Measurements from ENCODE around the gene NIN.

Gene NIN

DNA sequence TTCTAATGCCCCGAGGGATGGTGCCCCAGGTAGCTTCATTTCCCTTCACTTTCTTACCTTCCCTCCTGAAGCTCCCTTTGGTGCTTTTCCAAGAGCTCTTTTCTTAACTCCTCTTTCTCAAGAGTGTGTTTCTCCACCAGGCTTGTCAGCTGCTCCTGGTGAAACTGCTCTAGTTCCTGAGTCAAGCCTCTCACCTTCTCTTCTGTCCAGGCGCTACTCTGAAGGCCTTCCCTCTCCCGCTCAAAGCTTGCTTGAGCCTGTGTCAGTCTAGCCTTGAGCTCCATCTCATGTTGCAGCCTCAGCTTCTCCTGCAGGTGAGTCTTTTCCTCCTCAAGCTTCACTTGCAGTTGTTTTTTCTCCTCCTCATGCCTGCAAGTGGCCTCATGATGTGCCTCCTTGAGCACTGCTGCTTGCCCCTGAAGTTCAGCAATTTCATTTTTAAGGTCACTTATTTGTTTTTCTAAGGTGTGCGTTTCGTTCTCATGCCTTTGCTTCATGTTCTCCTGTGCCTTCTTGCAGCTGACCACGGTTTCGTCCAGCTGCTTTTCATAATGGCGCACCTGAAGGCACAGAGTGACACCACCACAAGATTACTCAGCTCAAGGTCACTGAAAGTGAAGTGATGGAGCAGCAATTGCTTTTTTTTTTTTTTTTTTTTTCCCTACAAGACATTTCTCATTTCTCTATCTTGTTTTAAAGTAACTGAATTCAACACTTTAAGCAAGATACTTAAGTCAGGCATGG is 71.0 kb downstream of the NIN start:
- no peak for DNase-seq

DNA sequence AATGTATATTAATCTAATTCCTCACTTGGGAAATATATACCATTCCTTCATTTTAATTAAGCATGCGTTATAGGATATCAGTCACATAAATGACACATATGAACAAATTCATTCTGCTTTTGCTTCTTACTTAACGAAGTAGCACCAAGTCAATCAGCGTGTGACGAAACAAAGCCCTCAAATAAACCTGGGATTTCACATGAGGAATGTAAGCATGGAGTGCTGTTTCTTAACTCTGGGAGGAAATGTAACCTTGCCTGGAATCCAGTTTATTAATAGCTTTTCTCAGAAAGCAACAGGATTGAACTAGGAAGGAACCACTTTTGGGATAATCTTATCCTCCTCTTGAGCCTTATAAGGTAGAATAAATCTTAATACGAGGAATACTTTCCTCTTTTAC is 72.0 kb downstream of the NIN start:
- no peak for DNase-seq

DNA sequence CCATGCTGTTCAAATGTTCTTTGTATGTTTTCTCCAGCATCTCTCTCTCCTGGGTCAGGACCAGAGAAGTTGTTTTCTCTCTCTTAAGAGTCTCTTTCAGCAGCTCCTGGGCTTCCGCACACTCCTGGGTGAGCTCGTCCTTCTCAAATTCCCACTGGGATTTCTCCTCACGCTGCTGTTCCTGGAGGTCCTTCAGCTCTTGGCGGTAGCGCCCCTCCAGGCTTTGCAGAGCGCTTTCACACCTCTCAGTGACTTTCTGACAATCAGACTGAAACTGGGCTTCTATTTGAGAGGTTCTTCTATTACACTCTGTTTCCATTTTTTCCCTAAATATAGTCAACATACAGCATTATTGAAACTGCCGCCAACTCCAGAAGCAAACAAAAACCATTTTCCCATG is 72.7 kb downstream of the NIN start:
- DNase-seq = no peak

DNA sequence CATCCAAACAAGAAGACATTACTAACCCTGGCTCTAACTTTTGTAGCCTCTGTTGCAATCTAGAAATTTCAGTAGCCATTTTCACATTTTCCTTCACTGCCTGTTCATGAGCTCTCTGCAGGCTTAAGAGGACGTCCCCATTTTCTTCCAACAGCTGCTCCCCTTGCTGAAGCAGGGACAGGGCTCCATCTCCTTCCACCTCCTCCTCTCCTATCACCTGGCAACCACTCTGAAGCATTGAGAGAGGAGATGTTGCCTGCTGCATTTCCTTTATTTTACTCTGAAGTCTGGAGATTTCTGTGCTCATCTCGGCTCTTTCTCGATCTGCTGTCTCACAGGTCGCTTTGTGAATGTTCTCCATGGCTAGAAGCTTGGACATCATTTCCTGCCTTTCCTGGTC is 73.3 kb downstream of the NIN start:
- DNase-seq = no peak

DNA sequence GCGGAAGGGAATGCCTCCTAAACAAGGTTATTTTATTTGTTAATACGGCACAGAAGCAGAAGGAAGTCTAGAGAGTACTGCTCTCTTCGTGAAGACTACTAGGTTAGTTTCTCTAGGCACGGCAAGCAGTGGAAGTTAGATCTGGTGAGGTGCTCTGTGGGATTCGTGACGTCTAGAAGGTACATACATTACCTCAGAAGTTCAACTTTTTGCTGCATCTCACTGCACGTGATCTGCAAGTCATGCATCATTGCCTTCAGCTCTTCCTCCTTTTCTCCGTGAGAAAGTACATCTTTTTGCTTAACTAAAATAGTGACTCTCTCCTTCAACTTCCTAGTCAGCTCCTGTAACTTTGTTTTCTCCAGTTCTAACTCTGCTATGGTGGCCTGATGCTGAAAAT is 74.7 kb downstream of the NIN start:
- no peak for DNase-seq

DNA sequence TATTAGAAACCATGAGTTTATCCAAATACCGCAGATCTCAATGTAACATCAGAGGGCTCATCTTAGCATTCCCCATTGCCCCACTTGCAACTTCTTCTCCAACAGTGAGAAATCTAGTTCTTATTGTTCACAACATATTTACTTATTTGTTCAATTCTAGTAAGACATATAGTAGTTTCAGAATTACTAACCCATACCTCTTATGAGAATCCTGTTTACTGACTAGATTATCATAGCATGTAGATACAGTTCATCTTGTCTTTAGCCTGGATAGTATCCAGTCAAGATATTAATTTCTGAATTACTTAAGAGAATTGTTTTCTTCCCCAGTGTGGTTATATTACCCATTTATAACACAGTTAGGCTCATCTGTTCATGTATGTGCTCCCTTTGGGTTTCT is 80.6 kb downstream of the NIN start:
- DNase-seq = no peak

- DNase-seq = no peak
Observed at GRCh38 chr14:50745401-50746058, 85.4 kb downstream of the NIN start.

GRCh38 chr14:50744231-50744630 is 86.7 kb downstream of the NIN start:
- no peak for DNase-seq

DNA sequence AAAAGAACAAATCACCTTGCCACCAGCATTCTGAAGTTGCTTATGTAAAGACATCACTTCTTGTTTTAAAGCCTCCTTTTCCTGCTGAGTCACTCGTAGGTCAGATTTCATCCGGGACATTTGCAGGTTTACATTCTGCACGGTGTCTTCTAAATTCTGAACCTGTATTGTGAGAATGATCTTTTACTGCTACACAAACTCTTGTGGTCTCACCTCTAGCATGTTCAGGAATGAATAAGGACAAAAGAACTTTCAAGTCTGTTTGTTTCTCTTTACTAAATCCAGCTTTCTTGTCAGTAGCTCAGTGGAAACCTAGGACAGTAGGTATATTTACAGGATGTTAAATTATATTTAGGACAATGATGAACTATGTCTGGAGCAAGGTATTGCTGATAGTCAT is 89.4 kb downstream of the NIN start:
- no peak for DNase-seq

DNA sequence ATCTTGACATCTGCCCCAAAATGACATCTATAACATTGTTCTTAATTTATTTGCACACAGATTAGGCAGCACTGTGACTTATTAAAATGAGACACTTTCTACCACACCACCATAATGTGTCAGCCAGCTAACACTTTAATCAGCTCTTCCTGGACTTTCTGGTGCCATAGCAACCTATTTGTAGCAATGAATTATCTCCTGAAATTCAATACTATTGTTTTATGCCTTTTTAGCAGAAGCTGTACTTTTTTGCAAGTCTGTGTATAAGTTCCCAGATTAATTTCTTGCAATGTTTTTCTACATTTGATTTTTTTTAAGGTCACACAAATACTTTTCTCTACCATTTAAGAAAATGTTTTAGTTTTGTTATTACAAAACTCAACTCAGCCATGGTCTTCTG is 90.1 kb downstream of the NIN start:
- no peak for DNase-seq

- DNase-seq = no peak
Observed at GRCh38 chr14:50739186-50739585, 91.8 kb downstream of the NIN start.

DNA sequence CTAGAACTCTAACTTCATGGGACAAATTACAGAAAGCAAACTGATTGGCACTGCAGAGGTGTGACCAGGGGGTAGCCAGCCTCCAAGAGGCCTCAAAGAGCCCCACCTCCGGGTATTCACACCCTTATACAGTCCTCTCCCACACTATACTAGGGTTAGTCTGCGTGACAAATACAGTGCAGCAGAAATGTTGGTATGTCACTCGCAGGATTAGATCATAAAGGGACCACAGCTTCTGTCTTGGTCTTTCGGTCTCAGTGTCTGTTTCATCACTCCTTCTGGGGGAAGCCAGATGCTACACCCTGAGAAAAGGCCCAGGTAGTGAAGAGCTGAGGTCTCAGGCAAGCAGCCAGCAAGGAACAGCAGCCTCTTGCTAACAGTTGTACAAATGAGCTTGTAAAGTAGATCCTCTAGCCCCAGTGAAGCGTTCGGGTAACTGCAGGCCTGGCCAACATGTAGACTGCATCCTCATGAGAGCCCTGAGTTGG is 94.0 kb downstream of the NIN start:
- peak; percentile 59 to 66 for DNase-seq

DNA sequence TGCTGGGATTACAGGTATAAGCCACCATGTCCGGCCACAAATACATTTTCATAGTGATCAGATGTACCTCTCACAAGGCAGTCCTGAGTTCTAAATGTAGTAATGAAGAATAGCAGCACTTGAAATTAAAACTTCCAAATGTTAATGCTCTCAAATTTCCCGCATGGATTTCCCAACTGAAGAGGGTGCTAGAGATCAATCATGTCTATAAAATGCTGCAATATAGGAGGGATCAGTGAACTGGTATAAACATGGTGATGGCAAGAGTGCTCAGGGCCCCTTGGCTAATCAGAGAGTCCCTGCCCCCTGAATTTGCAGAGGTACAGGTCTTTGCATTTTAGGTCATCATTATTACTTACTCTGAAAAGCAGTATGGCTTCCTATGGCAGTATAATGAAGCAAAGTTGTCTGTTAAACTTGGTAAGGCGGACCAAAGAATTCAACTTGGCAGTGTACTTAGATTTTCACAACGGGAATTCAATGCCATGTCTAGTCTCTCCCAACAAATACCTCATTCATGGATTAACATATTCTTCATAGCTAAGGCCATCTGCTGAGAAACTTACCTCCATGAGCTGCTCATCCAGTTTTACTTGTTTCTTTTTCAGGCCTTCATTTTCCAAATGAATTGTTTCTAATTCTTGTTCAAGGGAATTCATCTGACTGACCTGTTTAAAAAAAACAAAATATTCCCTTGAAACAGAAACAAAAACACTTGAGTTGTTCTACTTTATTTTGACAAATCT is 95.8 kb downstream of the NIN start:
- DNase-seq = no peak

DNA sequence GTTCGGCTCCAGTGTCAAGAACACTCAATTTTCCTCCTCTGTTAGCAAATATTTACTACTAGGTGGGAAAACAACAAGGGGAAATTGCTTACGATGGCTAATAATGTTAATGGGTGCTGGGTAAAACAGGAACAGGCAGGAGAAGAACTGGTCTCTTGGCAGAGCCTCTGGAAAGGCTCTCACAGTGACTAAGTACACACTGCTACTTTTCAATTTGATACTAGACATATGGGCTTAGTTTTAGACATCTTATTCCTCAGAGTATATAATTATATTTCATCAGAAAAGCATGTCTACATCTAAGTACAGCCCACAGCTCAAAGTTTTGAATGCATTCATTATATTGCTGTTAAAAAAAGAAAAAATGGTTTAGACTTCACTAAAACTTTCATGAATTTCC is 97.5 kb downstream of the NIN start:
- DNase-seq = no peak

- DNase-seq = no peak
Observed at GRCh38 chr14:50728836-50729235, 102.1 kb downstream of the NIN start.

GRCh38 chr14:50726372-50727107 is 104.4 kb downstream of the NIN start:
- DNase-seq = peak in 1 of 2 experiments; percentile 25

GRCh38 chr14:50725761-50726160 is 105.2 kb downstream of the NIN start:
- no peak for DNase-seq

- no peak for DNase-seq
Observed at GRCh38 chr14:50719911-50720759, 110.8 kb downstream of the NIN start.

DNA sequence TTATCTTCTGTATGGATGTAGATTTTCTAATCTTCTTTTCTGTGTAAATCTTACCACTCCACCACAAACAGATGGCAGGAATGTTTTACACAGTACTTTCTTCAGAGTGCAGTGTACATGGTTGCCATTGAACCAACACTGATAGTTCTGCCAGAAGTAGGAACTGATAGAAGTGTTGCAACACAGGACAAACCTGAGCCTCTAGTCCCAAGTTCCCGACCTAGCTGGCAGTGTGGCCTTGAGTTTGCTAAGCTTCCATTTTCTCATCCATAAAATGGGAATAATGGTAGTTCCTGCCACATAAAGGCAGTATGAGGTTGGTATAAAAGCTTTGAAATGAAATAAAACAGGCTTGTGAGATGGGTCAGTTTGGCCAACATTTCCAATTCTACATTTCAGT is 112.0 kb downstream of the NIN start:
- no peak for DNase-seq

GRCh38 chr14:50717811-50718210 is 113.2 kb downstream of the NIN start:
- no peak for DNase-seq

DNA sequence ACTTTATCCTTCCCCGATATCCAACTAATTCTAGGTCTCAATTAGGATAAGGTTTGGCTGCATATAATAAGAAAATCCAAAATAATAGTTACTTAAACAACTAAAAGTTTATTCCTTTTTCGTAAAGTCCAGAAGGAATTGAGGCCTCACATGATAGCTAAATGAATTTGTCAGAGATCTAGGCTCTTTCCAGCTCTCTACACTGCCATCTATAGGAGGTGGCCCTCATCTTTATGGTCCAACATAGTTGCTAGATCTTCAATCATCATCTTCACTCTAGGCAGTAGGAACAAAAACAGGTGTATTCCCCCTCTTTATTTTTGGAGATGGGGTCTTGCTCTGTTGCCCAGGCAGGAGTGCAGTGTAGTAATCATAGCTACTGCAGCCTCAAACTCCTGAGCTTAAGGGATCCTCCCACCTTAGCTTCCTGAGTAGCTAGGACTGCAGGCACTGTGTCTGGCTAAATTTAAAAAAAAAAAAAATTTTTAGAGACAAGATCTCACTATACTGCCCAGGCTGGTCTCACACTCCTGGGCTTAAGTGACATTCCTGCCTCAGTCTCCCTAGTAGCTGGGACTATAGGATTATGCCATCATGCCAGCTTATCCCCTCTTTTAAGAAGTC is 116.4 kb downstream of the NIN start:
- DNase-seq = no peak

- DNase-seq = no peak
Observed at GRCh38 chr14:50711043-50711442, 119.9 kb downstream of the NIN start.
